HG02938 (cell line): ENCODE results near the gene CDYL.

ENCODE experiments used
- ATAC-seq: cut with Tn5 transposase; IDR thresholded peaks from one replicate; pipeline ENCODE4 v1.9.1; 2021; ENCODE audit warnings: mild to moderate bottlenecking, moderate library complexity; ENCODE audit not compliant: unreplicated experiment

CDYL gene

DNA sequence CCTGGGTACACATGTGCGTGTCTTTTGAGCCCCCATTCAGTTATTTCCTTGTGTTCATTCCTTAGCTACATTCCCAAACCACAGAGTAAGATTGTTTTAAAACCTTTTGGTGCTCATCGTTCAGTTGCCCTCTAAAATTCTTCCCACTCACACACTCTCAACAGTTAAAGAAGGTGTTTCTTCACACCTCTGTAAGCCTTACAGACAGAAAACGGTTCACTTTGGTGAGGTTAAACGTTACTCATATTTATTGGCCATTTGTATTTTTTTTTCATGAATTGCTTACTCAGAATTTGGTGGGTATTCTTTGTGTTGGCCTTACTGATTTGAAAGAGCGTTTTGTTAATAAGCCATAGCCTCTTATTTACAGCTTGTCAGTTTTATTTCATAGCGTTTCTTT, 97.7 kb downstream of the CDYL start:
- no peak for ATAC-seq

GRCh38 chr6:4879741-4880275, 103.6 kb downstream of the CDYL start:
- ATAC-seq, result peak; percentile 80

- no peak for ATAC-seq
Measured at GRCh38 chr6:4880363-4880762, 104.2 kb downstream of the CDYL start.

DNA sequence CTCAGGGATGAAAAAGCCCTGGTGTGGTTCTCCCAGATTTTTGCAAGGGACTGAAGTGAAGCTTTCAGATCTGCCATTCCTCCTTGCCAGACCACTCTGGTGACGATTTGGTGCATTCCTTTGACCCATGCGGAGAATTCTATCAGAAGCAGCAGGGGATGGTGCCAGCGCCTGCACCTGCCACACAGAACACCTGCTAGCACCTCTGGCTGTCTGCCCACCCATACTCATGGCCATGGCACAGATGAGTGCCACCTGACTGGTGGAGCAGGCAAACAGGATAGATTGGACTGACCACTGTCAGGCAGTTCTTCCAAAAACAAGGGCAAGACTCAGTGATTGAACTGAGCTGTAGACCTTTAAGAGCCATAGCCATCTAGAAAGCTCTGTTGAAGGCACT, 107.1 kb downstream of the CDYL start:
- ATAC-seq, result no peak

DNA sequence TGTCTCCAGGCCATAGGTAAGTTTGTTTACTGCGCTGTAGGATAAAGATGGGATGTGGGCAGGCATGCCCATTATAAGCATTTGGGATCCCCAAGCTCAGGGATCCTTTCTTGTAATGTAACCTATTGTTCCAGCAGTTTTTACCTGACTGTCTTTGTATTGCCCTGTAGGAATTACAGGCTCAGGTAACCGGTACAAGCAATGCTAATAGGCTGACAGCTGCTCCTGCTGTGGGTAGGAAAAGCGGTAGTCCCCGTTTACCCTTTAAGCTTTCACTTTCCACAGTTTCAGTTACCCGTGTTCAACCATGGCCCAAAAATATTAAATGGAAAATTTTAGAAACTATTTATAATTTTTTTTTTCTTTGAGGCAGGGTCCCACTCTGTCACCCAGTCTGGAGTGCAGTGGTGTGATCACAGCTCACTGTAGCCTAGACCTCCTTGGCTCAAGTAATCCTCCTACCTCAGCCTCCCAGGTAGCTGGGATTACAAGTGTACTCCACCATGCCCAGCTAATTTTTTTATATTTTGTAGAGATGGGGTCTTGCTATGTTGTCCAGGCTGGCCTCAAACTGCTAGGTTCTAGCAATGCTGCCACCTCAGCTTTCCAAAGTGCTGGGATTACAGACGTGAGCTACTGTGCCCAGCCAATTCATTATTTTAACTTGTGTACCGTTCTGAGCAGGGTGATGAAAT, 108.6 kb downstream of the CDYL start:
- ATAC-seq, result no peak

GRCh38 chr6:4885341-4885933, 109.2 kb downstream of the CDYL start:
- no peak for ATAC-seq

GRCh38 chr6:4888841-4889240, 112.6 kb downstream of the CDYL start:
- no peak for ATAC-seq

- ATAC-seq, result no peak
Measured at GRCh38 chr6:4889701-4890100, 113.5 kb downstream of the CDYL start.

DNA sequence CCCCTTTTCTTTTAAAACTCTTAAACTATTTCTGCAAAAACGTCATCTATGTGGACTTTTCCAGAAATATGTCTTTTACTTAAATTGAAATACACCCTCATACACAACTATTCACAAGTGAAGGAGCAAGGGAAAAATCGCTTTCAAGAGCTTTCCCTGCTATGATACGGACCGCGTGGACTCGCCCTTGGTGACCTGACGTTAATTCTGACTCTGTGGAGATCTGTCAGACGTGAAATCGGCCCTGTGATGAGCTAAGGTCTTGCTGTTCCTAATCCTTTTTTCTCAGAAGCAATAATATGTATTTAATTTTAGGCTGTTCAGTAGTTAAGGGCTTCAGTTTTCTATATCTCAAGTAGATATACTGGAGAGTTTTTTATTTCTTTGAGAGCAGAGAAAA, 114.0 kb downstream of the CDYL start:
- ATAC-seq, result no peak

DNA sequence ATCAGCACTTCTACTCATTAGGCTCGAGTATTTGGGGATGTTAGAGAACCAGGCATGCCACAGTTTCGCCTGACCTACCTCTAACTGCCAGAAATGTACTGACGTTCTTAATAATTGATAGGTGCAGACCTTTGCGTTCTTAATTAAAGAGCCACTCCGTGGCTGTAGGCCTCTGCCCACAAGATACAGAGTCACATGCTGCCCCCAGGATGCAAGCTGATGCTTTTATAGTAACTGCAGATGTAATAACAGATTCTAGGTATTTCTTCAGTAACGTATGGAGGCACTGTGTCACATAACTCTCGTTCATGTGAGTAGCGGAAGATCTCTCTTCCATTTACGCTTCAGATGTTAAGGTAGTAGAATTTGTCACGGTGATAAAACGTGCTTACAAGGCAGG, 114.4 kb downstream of the CDYL start:
- no peak for ATAC-seq

DNA sequence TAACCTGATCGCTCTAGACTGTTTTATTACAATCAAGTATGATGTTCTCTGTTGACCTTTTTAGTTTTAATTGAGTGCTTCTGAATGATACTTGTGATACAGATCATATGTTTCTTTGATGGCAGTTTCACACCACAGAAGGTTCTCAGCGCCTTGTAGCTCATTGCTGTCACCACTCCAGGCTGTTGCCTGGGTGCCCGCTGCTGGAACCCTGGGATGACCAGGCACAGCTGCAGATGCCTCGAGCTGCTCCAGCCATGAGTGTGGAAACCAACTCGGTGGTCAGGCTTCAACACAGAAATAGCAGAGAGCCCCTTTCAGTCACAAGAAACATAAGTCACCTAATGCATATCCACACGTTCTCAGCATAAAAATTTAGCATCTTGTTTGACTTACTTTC, 114.9 kb downstream of the CDYL start:
- ATAC-seq, result no peak

- ATAC-seq, result no peak
Measured at GRCh38 chr6:4892785-4893485, 116.7 kb downstream of the CDYL start.

- no peak for ATAC-seq
Measured at GRCh38 chr6:4894049-4894448, 117.8 kb downstream of the CDYL start.

DNA sequence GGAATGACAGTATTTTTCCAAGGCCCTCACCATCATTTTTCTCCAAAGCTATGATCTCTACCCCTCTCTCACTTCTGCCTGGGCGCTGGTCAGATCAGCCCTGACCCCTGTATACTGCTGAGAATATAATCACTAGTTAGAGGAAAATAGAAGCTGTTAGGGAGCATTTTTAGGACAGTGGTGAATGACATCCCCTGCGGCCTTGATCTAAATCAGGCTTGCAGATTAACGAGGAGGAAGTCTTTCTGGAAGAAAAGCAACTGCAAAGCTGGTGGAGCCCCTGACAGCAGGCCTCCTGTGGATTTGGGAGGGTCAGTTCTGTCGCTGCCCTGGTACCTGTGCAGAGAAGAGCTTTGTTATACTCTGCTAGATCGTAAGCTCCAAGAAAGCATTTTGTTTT, 119.8 kb downstream of the CDYL start:
- no peak for ATAC-seq

GRCh38 chr6:4896401-4896800, 120.2 kb downstream of the CDYL start:
- no peak for ATAC-seq

DNA sequence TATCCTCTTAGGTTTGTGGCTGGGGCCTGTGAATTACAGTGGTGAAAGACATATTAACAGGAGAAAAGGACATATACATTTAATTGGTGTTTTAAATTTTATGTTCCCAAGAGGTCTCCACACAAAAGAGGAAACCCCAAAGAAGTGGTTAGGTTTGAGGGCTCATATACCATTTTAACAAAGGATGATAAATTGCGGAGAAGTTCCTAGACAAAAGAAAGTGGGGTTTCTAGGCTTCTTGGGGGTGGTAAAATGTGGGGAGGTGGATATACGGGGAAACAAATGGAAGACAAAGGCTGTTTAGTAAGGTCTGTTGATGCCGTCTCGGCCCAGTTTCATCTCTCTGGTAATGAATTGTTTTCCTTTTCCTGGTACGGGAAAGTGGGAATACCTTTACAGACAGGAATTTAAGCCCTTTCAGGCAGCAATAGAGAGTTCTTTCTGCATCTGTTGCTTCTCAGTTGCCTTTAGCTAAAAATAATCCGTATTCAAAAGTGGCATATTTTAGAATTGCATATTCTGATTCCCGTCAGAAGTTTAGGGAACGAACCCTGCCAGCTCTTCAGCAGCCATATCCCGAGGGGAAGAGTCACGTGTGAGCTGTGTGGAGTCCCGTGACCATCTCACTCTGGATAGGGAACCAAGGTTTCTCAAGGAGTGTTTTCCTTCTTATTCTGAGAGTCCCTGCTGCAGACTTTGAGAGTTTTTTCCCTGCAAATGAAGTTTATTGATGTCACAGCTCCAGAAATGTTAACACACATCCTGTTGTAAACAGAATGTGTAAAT, 123.2 kb downstream of the CDYL start:
- ATAC-seq, result no peak

DNA sequence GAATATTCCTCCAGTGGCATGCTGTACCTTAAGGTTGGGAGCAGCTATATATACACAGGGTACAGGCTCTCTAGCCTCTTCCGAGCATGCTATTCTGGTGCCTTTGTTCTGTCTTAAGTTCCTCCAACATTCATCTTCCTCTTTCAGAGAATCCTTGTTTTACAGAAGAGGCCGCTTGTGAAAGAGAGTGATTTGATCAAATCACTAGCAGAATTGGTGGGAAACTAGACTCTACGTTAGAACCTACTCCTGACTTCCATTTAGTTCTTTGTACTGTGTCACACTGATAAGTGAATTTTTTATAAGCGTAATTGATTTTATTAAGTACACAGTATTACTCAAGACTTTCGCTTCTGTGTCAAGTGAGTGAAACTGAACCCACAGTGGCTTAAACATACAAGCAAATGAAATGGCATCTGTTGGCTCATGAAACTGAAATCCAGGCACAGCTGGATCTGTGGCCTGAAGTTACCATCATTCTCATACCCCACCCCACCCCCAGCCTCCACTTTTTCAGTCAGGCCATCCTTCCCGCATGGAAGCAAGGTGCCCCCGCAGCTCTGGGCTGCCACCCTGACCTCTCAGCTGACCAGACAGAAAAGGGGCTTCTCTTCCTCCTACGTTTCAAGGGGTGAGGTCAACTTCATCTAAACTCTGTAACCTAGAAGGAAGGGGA, 125.3 kb downstream of the CDYL start:
- ATAC-seq, result no peak

GRCh38 chr6:4902363-4902762, 126.2 kb downstream of the CDYL start:
- ATAC-seq, result no peak

DNA sequence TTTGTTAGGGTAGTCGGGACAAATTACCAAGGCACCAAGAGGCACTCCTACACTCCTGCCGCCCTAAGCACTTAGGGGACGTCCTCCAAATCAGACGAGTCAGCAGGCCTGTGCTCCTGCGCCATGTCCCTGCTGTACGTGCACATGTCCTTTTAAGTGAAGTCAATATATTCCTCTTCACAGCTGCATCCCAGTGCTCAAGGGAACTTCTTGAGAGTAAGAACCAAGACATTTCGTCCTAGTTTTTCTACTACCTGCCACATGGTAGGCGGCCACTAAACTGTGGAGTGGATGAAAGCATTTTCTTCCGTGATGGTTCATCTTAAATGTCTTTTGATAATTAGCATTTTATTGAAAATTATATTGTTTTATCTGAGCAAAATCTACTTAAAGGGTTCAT, 126.9 kb downstream of the CDYL start:
- ATAC-seq, result no peak

DNA sequence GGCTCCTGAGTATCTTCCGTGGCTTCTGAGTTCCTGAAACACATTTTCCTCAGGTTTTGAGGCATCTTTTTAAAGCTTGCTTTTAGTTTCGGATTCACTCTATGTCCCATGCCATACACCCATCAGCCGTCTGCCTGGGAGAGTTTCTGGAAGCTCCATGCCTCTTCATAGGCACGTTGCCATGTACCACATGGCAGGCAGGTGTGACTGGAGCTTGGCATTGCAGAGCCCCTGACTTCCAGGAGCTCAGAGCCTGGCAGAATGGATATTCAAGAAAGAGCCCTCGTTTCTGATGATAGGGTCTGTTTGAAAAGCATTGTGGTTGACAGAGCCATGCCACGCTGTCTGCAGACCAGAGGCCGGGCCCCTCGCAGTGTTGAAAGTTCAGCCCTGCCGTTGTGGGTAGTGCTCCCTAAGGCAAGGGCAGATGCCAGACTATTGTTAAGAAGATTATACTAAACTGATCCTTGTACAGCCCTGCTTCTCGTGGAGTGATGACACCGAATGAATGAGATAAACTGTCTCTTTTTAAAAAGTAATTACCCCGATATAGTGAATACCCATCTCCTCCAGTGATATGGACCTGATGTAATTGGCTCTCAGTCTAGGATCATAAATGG, 127.7 kb downstream of the CDYL start:
- ATAC-seq, result no peak
